SK-N-SH treated with all-trans-retinoic acid at 6 μM for 48 hours (cell line): ENCODE measurements around the gene THTPA.

Experiments
- ARNTL ChIP-seq: fragments of 450-650 bp; formaldehyde crosslinking; IDR thresholded peaks from 2 replicates; pipeline ENCODE4 v1.5.0; 2020; ENCODE audit warnings: low read depth, mild to moderate bottlenecking, moderate library complexity, borderline replicate concordance
- ESRRG ChIP-seq: fragments of 250-450 bp; sonication (Bioruptor Pico); IDR thresholded peaks from 2 replicates; pipeline ENCODE4 v1.6.1; 2021; ENCODE audit warnings: mild to moderate bottlenecking
- RARB ChIP-seq: fragments of 250-450 bp; sonication (Bioruptor Pico); IDR thresholded peaks from 2 replicates; pipeline ENCODE4 v1.8.0; 2021; ENCODE audit warnings: mild to moderate bottlenecking, moderate library complexity
- TCF4 ChIP-seq: fragments of 250-450 bp; sonication (Bioruptor Pico); IDR thresholded peaks from 2 replicates; pipeline ENCODE4 v1.8.0; 2021; ENCODE audit warnings: mild to moderate bottlenecking, moderate library complexity, borderline replicate concordance
- TOX ChIP-seq: fragments of 250-450 bp; sonication (Bioruptor Pico); IDR thresholded peaks from 2 replicates; pipeline ENCODE4 v1.8.0; 2021; ENCODE audit warnings: mild to moderate bottlenecking, moderate library complexity, borderline replicate concordance
- ZFP3 ChIP-seq: fragments of 250-450 bp; sonication (Bioruptor Pico); IDR thresholded peaks from 2 replicates; pipeline ENCODE4 v1.5.0; 2020; ENCODE audit warnings: mild to moderate bottlenecking, moderate library complexity
- ZNF70 ChIP-seq: fragments of 450-650 bp; formaldehyde crosslinking; IDR thresholded peaks from 2 replicates; pipeline ENCODE4 v1.5.0; 2020; ENCODE audit warnings: mild to moderate bottlenecking, moderate library complexity
- ZNF8 ChIP-seq: fragments of 450-650 bp; formaldehyde crosslinking; IDR thresholded peaks from 2 replicates; pipeline ENCODE4 v1.5.0; 2020; ENCODE audit warnings: mild to moderate bottlenecking, moderate library complexity
- TF ChIP-seq, protein P1 (sequence below): fragments of 250-450 bp; sonication (Bioruptor Pico); IDR thresholded peaks from 2 replicates; pipeline ENCODE4 v1.5.1; 2020; ENCODE audit warnings: low read depth, mild to moderate bottlenecking, moderate library complexity
- TF ChIP-seq, protein P2 (sequence below): fragments of 250-450 bp; sonication (Bioruptor Pico); IDR thresholded peaks from 2 replicates; pipeline ENCODE4 v1.5.0; 2020; ENCODE audit warnings: mild to moderate bottlenecking, moderate library complexity

DNA sequence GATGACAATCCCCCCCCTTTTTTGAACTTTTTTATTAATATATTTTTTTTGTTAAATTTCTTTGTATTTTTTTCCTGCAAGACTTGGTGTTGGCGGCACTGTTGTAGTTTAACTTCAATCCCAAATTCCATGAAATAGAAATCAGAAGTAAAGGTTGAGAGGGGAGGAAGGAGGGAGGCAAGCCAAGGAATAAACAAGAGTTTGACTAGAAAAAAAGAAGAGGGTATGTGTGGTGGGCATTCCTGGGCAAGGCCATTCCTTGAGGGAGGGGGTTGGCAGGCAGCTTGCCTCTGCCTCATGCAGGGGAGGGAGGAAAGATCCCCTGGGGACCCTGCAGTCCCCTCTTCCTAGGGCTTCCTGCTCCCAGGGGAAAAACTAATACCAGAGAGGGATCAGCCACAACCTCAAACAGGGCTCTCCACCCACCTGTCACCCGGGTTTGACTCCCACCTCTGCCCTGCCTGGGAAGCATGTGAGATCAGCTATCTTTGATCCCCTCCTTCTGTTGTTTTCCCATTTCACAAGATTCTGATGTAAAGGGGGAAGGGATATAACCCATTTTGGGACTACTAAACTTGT lies 12.0 kb downstream of the THTPA start:
- TF ChIP-seq, protein P1, sequence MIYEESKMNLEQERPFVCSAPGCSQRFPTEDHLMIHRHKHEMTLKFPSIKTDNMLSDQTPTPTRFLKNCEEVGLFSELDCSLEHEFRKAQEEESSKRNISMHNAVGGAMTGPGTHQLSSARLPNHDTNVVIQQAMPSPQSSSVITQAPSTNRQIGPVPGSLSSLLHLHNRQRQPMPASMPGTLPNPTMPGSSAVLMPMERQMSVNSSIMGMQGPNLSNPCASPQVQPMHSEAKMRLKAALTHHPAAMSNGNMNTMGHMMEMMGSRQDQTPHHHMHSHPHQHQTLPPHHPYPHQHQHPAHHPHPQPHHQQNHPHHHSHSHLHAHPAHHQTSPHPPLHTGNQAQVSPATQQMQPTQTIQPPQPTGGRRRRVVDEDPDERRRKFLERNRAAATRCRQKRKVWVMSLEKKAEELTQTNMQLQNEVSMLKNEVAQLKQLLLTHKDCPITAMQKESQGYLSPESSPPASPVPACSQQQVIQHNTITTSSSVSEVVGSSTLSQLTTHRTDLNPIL (CRISPR knock-in tag): no peak
- no peak for TF ChIP-seq ZNF70 (CRISPR knock-in tag)
- no peak for TF ChIP-seq ARNTL (CRISPR knock-in tag)
- TF ChIP-seq RARB: no peak
- TF ChIP-seq TOX (CRISPR knock-in tag): no peak
- TF ChIP-seq ZNF8 (CRISPR knock-in tag): no peak
- TF ChIP-seq, protein P2, sequence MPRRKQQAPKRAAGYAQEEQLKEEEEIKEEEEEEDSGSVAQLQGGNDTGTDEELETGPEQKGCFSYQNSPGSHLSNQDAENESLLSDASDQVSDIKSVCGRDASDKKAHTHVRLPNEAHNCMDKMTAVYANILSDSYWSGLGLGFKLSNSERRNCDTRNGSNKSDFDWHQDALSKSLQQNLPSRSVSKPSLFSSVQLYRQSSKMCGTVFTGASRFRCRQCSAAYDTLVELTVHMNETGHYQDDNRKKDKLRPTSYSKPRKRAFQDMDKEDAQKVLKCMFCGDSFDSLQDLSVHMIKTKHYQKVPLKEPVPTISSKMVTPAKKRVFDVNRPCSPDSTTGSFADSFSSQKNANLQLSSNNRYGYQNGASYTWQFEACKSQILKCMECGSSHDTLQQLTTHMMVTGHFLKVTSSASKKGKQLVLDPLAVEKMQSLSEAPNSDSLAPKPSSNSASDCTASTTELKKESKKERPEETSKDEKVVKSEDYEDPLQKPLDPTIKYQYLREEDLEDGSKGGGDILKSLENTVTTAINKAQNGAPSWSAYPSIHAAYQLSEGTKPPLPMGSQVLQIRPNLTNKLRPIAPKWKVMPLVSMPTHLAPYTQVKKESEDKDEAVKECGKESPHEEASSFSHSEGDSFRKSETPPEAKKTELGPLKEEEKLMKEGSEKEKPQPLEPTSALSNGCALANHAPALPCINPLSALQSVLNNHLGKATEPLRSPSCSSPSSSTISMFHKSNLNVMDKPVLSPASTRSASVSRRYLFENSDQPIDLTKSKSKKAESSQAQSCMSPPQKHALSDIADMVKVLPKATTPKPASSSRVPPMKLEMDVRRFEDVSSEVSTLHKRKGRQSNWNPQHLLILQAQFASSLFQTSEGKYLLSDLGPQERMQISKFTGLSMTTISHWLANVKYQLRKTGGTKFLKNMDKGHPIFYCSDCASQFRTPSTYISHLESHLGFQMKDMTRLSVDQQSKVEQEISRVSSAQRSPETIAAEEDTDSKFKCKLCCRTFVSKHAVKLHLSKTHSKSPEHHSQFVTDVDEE: no peak
- no peak for TF ChIP-seq ESRRG (CRISPR knock-in tag)
- TF ChIP-seq TCF4 (CRISPR knock-in tag): no peak
- TF ChIP-seq ZFP3 (CRISPR knock-in tag): no peak
